CD1c-positive myeloid dendritic cell (primary cell): ENCODE measurements around the gene ARFRP1.

Source experiments
- DNase-seq: peaks from one replicate; pipeline ENCODE4 v3.0.0-alpha.2; 2016; ENCODE audit errors: extremely low spot score

ARFRP1 gene

GRCh38 chr20:63743210-63743970, 35.6 kb upstream of the ARFRP1 start:
- DNase-seq: no peak

DNA sequence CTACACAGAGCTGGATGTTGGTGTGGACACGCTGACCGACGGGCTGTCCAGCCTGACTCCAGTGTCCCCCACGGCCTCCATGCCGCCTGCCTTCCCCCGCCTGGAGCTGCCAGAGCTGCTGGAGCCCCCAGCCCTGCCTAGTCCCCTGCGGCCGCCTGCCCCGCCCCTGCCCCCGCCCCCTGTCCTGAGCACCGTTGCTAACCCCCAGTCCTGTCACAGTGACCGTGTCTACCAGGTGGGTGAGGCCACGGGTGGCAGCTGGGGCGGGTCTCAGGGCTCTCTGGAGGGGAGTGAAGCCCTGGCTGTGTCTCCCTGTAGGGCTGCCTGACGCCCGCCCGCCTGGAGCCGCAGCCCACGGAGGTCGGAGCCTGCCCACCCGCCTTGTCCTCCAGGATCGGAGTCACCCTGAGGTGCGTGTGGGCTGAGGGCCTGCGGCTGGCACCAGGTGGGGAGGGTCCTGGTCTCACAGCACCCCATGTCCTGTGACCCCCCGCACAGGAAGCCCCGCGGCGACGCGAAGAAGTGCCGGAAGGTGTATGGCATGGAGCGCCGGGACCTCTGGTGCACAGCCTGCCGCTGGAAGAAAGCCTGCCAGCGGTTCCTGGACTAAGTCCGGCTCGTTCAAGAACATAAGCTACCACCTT, 34.7 kb upstream of the ARFRP1 start:
- DNase-seq: no peak

GRCh38 chr20:63741676-63742380, 34.1 kb upstream of the ARFRP1 start:
- no peak for DNase-seq

DNA sequence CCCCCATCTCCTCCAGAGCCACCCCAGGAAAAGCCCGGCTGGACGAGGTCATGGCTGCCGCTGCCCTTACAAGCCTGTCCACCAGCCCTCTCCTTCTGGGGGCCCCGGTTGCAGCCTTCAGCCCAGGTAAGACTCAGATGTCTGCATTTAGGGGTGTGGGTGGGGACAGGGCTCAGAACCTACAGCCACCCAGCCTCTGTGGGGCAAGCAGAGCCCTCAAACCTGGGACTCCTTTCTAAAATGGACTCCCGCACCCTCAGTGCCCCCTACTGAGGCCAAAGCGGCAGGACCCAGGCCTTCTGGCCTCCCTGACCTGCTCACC, 33.5 kb upstream of the ARFRP1 start:
- DNase-seq: no peak

GRCh38 chr20:63740627-63741353, 33.0 kb upstream of the ARFRP1 start:
- peak; percentile 65 for DNase-seq

DNA sequence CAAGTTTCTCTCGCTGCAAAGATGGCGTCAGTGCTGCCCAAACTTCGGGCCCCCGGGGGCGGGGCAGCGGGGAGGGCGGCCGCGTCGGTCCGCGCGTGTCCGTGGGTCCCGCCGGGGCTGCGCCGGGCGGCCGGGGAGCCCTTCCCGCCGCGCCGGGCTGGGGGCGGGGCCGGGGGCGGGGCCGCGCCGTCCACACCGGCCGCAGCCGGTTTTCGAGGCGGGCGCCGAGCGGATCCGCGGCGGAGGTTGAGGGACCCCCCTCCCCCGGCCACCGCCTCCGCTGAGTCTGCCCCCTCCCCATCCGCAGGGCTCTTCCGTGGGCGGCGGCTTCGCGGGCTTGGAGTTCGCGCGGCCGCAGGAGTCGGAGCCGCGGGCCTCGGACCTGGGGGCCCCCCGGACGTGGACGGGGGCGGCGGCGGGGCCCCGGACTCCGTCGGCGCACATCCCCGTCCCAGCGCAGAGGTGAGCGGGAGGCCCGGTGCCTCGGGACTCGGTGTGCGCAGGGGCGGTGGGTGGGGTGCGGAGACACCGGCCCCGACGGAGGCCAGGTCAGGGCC, 32.4 kb upstream of the ARFRP1 start:
- peak; percentile 51 for DNase-seq

GRCh38 chr20:63739130-63740069, 31.6 kb upstream of the ARFRP1 start, which contains the start of gene SLC2A4RG:
TSS of gene SLC2A4RG (plus strand) at chr20:63739776. CDS start at chr20:63739913, 137 bp downstream.
- peak; percentile 90 for DNase-seq

- peak; percentile 36 for DNase-seq
Observed at GRCh38 chr20:63738687-63739129, 30.9 kb upstream of the ARFRP1 start.

DNA sequence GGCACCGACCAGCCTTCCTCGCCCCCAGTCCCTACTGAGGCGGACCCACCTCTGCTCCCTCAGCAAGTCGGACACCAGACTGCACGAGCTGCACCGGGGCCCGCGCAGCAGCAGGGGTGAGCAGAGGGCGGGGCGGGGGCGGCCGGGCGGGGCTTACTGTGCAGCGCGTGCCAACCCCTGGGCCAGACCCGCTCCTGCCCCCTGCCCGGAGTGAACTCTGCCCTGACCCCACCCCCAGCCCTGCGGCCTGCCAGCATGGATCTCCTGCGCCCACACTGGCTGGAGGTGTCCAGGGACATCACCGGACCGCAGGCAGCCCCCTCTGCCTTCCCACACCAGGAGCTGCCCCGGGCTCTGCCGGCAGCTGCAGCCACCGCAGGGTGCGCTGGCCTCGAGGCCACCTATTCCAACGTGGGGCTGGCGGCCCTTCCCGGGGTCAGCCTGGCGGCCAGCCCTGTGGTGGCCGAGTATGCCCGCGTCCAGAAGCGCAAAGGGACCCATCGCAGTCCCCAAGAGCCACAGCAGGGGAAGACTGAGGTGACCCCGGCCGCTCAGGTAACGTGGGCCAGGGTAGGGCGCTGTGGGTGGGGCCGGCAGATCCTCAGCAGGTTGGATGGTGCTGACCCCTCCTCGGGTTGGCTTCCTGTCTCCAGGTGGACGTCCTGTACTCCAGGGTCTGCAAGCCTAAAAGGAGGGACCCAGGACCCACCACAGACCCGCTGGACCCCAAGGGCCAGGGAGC, 30.3 kb upstream of the ARFRP1 start:
- DNase-seq: peak; percentile 31

DNA sequence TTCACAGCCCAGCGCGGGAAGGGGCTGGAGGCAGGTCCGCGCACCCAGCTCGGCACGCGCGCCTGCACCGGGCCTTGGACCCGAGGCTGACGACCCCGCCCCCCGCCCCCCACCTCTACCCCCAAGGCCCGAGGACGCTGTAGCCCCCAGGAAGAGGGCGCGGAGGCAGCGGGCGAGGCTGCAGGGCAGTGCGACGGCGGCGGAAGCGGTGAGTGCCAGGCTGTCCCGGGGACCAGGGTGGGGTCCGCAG, 29.8 kb upstream of the ARFRP1 start:
- no peak for DNase-seq

DNA sequence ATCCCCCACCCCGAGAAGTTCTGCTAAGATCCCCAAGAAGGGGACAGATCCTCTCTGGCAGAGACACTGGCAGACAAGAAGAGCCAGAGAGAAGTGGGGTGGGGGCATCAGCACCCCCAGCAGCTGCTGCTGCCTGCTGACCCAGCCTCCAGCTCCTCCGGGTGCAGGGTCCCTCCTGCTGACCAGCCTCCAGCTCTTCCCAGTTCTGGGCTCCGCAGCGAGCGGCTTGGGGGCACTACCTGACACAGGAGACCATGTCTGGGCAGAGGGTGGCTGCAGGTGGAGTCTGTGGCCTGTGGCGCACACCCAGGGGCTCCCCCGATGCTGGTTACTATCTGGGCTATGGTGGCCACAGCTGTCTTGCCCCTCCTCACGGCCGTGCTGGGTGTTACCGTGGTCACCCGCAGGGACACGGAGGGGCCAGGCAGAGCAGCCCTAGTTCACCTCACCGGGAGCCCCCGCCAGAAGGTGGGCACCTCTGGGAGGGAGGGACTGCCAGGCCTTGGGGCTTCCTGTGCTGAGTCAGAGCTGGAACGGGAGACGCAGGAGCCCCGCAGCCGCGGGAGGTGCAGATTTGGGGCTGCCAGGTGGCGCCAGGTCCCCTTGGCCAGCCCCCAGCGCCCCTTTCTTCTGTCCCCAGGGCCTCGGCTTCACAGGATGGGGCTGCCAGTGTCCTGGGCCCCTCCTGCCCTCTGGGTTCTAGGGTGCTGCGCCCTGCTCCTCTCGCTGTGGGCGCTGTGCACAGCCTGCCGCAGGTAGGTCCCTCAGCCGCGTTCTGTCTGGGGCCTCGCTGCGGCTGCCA, 29.3 kb upstream of the ARFRP1 start:
- DNase-seq: no peak

GRCh38 chr20:63735859-63736718, 28.3 kb upstream of the ARFRP1 start, which contains the start of gene LIME1:
TSS of gene LIME1 (plus strand) at chr20:63736664. CDS start at chr20:63737550, 886 bp downstream.
- peak; percentile 44 for DNase-seq

DNA sequence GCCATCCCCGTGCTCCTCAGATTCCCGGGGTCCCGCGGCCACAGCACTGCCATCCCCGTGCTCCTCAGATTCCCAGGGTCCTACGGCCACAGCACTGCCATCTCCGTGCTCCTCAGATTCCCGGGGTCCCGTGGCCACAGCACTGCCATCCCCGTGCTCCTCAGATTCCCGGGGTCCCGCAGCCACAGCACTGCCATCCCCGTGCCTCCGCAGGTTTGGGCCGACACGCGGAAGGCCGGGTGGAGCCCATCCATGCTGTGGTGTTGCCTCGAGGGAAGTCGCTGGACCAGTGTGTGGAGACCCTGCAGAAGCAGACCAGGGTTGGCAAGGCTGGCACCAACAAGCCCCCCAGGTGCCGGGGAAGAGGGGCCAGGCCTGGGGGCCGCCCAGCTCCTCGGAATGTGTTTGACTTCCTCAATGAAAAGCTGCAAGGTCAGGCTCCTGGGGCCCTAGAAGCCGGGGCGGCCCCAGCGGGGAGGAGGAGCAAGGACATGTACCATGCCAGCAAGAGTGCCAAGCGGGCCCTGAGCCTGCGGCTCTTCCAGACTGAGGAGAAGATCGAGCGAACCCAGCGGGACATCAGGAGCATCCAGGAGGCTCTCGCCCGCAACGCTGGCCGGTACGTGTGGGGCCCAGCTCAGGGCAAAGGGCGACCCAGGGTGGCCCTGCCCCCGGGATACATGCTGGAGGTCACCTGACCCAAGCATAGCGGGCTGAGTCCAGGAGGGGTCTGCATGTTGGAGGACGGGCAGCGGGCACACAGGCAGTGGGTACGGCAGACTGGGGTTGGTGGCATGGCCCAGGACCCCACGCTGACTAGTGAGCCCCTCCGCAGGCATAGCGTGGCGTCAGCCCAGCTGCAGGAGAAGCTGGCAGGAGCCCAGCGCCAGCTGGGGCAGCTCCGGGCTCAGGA, 27.4 kb upstream of the ARFRP1 start:
- no peak for DNase-seq

DNA sequence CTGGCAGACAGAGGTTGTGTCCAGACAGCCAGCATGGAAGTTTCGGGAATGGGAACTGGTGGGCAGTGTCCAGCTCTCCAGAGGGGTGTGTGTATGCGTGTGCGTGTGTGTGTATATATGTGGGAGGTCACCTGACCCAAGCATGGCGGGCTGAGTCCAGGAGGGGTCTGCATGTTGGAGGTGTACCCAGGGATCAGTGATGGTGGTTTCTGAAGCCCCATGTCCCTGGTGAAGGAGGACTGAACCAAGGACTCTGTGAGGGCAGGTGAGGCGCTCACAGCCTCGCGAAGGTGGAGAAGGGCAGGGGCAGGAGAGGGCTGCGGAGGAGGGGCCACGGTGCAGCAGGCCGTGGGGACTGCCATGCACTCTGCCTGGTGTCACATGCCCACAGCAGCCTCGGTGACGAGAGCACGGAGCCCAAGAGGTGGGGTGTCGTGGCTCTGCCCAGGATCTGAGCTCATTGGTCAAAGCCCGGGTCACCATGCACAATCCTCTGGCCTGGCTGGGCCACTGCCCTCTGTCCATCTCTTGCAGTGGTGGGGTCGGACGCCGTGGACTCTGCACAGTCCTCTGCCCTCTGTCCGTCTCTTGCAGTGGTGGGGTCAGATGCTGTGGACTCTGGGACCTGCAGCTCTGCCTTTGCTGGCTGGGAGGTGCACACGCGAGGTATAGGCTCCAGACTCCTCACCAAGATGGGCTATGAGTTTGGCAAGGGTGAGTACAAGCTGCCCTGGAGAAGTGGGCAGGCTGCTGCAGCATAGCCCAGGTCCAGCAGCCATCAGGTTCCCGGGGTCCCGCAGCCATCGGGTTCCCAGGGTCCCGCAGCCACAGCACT, 26.6 kb upstream of the ARFRP1 start:
- no peak for DNase-seq

DNA sequence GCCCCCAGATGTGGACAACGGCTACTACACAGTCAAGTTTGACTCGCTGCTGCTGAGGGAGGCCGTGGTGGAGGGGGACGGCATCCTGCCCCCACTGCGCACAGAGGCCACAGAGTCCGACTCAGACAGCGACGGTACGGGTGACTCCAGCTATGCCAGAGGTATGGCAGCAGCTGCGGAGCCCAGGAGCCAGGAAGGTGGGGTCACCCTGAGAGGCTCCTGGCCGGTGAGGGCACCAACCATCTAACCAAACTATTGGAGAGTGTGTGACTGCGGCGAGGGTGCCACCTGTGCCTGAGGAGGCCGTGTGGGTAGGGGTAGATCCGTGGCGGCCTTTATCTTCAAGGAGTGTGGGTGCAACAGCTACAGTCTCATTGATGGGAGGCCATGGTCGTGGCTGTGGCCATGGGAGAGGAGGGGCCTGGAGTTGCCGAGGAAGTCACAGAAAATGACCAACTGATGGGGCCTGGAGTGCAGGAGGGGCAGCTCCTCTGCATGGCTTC, 25.9 kb upstream of the ARFRP1 start:
- DNase-seq: no peak

- DNase-seq: no peak
Observed at GRCh38 chr20:63733117-63733516, 25.3 kb upstream of the ARFRP1 start.
